A673 (cell line): Measurements from ENCODE around the gene ZEB1. TPM values are rescaled to one million over a fixed set of nuclear protein-coding genes. Genes with fewer than 3 reads are reported as not detected.

Source experiments
- BruUV-seq: library from RNA; stranded (reverse); fragments of 400-500 nt; replicated peaks from 2 replicates; lab custom pipeline; 2021; lab: Mats Ljungman, UMichigan
- CTCF ChIA-PET: fragments of 300-600 bp; sonication (Branson Sonifier 250); formaldehyde crosslinking; loops from one replicate; lab custom pipeline; 2022; ENCODE audit warnings: antibody characterized with exemption; lab: Charles Lee
- POLR2A ChIA-PET: fragments of 300-600 bp; sonication (Branson Sonifier 250); formaldehyde crosslinking; loops from one replicate; lab custom pipeline; 2022; ENCODE audit warnings: antibody characterized with exemption; ENCODE audit not compliant: low non-redundant PET; lab: Charles Lee
- DNase-seq: peaks from one replicate; pipeline ENCODE4 v3.0.0-alpha.2; 2015; ENCODE audit warnings: low spot score
- H3K27ac ChIP-seq: fragments of 200-600 bp; sonication (generic); 2 replicates; pipeline ENCODE4 v1.5.1; 2016; ENCODE audit warnings: mixed run types, low read depth, mild to moderate bottlenecking, mixed read lengths, antibody characterized with exemption, low read length; ENCODE audit not compliant: poor library complexity, severe bottlenecking
- H3K27me3 ChIP-seq: fragments of 200-600 bp; sonication (generic); replicated peaks from 2 replicates; pipeline ENCODE4 v1.6.1; 2017; ENCODE audit warnings: mixed run types, low read depth, mild to moderate bottlenecking, mixed read lengths, antibody characterized with exemption, low read length; ENCODE audit not compliant: insufficient read depth, poor library complexity
- H3K36me3 ChIP-seq: fragments of 200-600 bp; sonication (generic); 2 replicates; pipeline ENCODE4 v1.6.1; 2016; ENCODE audit warnings: mixed run types, mild to moderate bottlenecking, mixed read lengths, antibody characterized with exemption, low read length; ENCODE audit not compliant: insufficient read depth, poor library complexity, severe bottlenecking
- H3K4me1 ChIP-seq: fragments of 200-600 bp; sonication (generic); 2 replicates; pipeline ENCODE4 v1.6.1; 2017; ENCODE audit warnings: mixed run types, mild to moderate bottlenecking, mixed read lengths, antibody characterized with exemption, low read length; ENCODE audit not compliant: insufficient read depth, poor library complexity, severe bottlenecking
- H3K4me3 ChIP-seq: fragments of 200-600 bp; sonication (generic); 2 replicates; pipeline ENCODE4 v1.5.1; 2016; ENCODE audit warnings: low read depth, mixed run types, mild to moderate bottlenecking, mixed read lengths, low read length; ENCODE audit not compliant: poor library complexity, severe bottlenecking
- H3K9me3 ChIP-seq: fragments of 200-600 bp; sonication (generic); 2 replicates; pipeline ENCODE4 v1.6.1; 2016; ENCODE audit warnings: mixed run types, low read depth, mild to moderate bottlenecking, mixed read lengths, antibody characterized with exemption, low read length; ENCODE audit not compliant: poor library complexity, severe bottlenecking
- EZH2 ChIP-seq: fragments of 200-600 bp; sonication (generic); IDR thresholded peaks from 2 replicates; pipeline ENCODE4 v1.6.1; 2017; ENCODE audit warnings: borderline replicate concordance, low read depth, mild to moderate bottlenecking, mixed read lengths, antibody characterized with exemption, low read length; ENCODE audit not compliant: poor library complexity, severe bottlenecking
- intact Hi-C: fragments of 100-400 bp; cut with micrococcal nuclease; formaldehyde crosslinking; loops from one replicate; pipeline ENCODE4 v1.10.0; 2022; ENCODE audit not compliant: unreplicated experiment
- total RNA-seq: library from RNA; stranded (reverse); gene quantifications from 2 replicates; pipeline ENCODE4 v1.2.3, GENCODE V29; 2021
- TF ChIP-seq, protein P1 (sequence below): fragments of 300-800, 200-600 bp; sonication (generic); conservative IDR thresholded peaks from 2 replicates; pipeline ENCODE4 v1.5.1; 2017; ENCODE audit warnings: low read depth, mild to moderate bottlenecking, antibody characterized with exemption, low read length, moderate library complexity, mixed read lengths

Gene ZEB1
- total RNA-seq, 1 experiment from 2014 or later: 8.3 TPM

DNA sequence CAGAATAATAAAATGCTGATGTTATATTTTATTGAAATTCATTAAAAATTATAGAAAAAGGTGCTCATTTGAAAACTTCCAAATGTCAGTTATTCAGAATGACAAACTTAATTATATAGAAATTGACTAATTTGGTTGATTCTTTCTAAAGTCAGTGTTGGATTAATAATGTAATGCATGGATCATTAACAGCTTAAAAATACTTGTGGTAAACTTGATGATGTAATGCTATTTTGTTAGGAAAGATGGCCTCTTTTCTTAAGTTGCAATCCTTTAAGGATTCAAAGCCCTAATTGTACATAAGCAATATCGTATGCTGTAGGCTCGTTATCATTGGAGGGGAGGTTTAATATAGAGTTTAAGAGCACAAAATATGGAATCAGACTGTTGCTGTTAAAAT lies 141.2 kb downstream of the ZEB1 start:
- Histone ChIP-seq H3K27ac (no peak overlapping the region), H3K4me1 (no peaks in the 10 kb centered on the region), H3K36me3 (no peaks in the 10 kb centered on the region), H3K27me3 (no peaks in the 10 kb centered on the region), H3K4me3 (no peak overlapping the region), H3K9me3 (no peaks in the 10 kb centered on the region)
- no TSS peak for BruUV-seq
- ChIA-PET CTCF (no interaction called here), POLR2A (no interaction called here)
- DNase-seq: no peak
- no peak for TF ChIP-seq EZH2
- TF ChIP-seq, protein P1, sequence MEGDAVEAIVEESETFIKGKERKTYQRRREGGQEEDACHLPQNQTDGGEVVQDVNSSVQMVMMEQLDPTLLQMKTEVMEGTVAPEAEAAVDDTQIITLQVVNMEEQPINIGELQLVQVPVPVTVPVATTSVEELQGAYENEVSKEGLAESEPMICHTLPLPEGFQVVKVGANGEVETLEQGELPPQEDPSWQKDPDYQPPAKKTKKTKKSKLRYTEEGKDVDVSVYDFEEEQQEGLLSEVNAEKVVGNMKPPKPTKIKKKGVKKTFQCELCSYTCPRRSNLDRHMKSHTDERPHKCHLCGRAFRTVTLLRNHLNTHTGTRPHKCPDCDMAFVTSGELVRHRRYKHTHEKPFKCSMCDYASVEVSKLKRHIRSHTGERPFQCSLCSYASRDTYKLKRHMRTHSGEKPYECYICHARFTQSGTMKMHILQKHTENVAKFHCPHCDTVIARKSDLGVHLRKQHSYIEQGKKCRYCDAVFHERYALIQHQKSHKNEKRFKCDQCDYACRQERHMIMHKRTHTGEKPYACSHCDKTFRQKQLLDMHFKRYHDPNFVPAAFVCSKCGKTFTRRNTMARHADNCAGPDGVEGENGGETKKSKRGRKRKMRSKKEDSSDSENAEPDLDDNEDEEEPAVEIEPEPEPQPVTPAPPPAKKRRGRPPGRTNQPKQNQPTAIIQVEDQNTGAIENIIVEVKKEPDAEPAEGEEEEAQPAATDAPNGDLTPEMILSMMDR: no peak
- intact Hi-C loops: no loop called here

GRCh38 chr10:31464552-31464951 lies 145.5 kb downstream of the ZEB1 start:
- Histone ChIP-seq H3K36me3 (no peaks in the 10 kb centered on the region), H3K27ac (no peak overlapping the region), H3K4me3 (no peak overlapping the region), H3K9me3 (no peaks in the 10 kb centered on the region), H3K4me1 (no peaks in the 10 kb centered on the region), H3K27me3 (no peaks in the 10 kb centered on the region)
- ChIA-PET CTCF (no interaction called here), POLR2A (no interaction called here)
- no peak for TF ChIP-seq EZH2
- TF ChIP-seq, protein P1: no peak
- no peak for DNase-seq
- BruUV-seq: no TSS peak
- intact Hi-C loops: no loop called here

DNA sequence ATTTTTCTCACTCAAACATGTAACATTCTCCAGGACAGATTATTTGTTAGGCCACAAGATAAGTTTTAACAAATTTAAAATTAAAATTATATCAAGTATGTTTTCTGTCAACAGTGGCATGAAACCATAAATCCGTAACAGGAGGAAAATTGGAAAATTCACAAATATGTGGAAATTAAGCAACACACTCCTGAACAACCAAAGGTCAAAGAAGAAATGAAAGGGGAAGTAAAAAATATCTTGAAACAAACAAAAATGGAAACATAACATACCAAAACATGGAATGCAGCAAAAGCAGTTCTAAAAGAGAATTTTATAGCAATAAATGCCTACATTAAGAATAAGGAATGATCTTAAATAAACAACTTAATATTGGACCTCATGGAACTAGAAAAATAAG lies 147.3 kb downstream of the ZEB1 start:
- DNase-seq: no peak
- Histone ChIP-seq H3K4me1 (no peaks in the 10 kb centered on the region), H3K27ac (no peak overlapping the region), H3K4me3 (no peak overlapping the region), H3K9me3 (no peaks in the 10 kb centered on the region), H3K36me3 (no peaks in the 10 kb centered on the region), H3K27me3 (no peaks in the 10 kb centered on the region)
- intact Hi-C loops: no loop called here
- no peak for TF ChIP-seq EZH2
- TF ChIP-seq, protein P1: no peak
- no TSS peak for BruUV-seq
- ChIA-PET POLR2A (no interaction called here), CTCF (no interaction called here)
